Suprapubic skin (tissue), 4 donors: ENCODE measurements around the gene PCNP.
"Not testable (repeated sequence)": the region's sequence is repeated elsewhere in the genome, so short reads cannot be mapped to it uniquely, and the experiment has no call there.

Experiments
- CTCF ChIP-seq, 2 donors: fragments of 200-600 bp in 1 of 2; fragments of 450-650 bp in 1 of 2; sonication (generic) in 1 of 2; IDR thresholded peaks; one replicate each; pipeline ENCODE4 v1.5.1; 2016 to 2019; ENCODE audit warnings: antibody characterized with exemption in 2 of 2, mild to moderate bottlenecking in 1 of 2, moderate library complexity in 1 of 2
- EP300 ChIP-seq: sonication (generic); formaldehyde crosslinking; IDR thresholded peaks from one replicate; pipeline ENCODE4 v1.6.1; 2017; ENCODE audit warnings: antibody characterized with exemption
- POLR2A ChIP-seq, 2 donors: fragments of 450-650 bp; IDR thresholded peaks; one replicate each; pipeline ENCODE4 v1.6.1; 2017; ENCODE audit warnings: antibody characterized with exemption in 2 of 2, mild to moderate bottlenecking in 2 of 2, moderate library complexity in 2 of 2
- POLR2AphosphoS5 ChIP-seq, 3 donors: sonication (generic); formaldehyde crosslinking; IDR thresholded peaks; one replicate each; pipeline ENCODE4 v1.6.1; 2017; ENCODE audit warnings: antibody characterized with exemption in 3 of 3

- TF ChIP-seq CTCF (IDR thresholded peaks at IDR 0.05); POLR2A (IDR thresholded peaks at IDR 0.05); EP300; POLR2AphosphoS5 (IDR thresholded peaks at IDR 0.05): not testable (repeated sequence)
Measured at GRCh38 chr3:101641397-101642115, 67.6 kb downstream of the PCNP start.
